ENCODE results near the gene TTC21B. TPM values are rescaled to one million over a fixed set of nuclear protein-coding genes. Genes with fewer than 3 reads are reported as not detected.

The TTC21B gene
- total RNA-seq, 4 donors from 2014 or later, result 15.5 to 32.6 (median 17.7) TPM

GRCh38 chr2:165969227-165969626, 15.7 kb upstream of the TTC21B start:
- TF ChIP-seq CTCF (IDR thresholded peaks at IDR 0.05), result no peak
- ATAC-seq (ENCODE audit: low FRiP score) (no peak), DNase-seq (ENCODE audit: low spot score) (no peak)

GRCh38 chr2:165967746-165968145, 14.2 kb upstream of the TTC21B start:
- TF ChIP-seq CTCF (IDR thresholded peaks at IDR 0.05), result no peak
- no peak for ATAC-seq (ENCODE audit: low FRiP score)
- no peak for DNase-seq (ENCODE audit: low spot score)

GRCh38 chr2:165961818-165962217, 8.2 kb upstream of the TTC21B start:
- no peak for TF ChIP-seq CTCF (IDR thresholded peaks at IDR 0.05)
- DNase-seq (ENCODE audit: low spot score) (no peak), ATAC-seq (ENCODE audit: low FRiP score) (no peak)

GRCh38 chr2:165959371-165959770, 5.8 kb upstream of the TTC21B start:
- ATAC-seq (ENCODE audit: low FRiP score) (no peak), DNase-seq (ENCODE audit: low spot score) (no peak)
- no peak for TF ChIP-seq CTCF (IDR thresholded peaks at IDR 0.05)

GRCh38 chr2:165958313-165958960, 4.9 kb upstream of the TTC21B start:
- ATAC-seq (ENCODE audit: low FRiP score) (no peak), DNase-seq (ENCODE audit: low spot score) (no peak)
- no peak for TF ChIP-seq CTCF (IDR thresholded peaks at IDR 0.05)

- ATAC-seq (ENCODE audit: low FRiP score), result no peak
- TF ChIP-seq CTCF (IDR thresholded peaks at IDR 0.05), result no peak
- DNase-seq (ENCODE audit: low spot score), result no peak
These were observed 3.6 kb upstream of the TTC21B start for GRCh38 chr2:165957030-165957675.

- peak; percentile 71 for ATAC-seq (ENCODE audit: low FRiP score)
- TF ChIP-seq CTCF (IDR thresholded peaks at IDR 0.05), result no peak
- DNase-seq (ENCODE audit: low spot score), result no peak
These were observed 296 bp downstream of the TTC21B start for GRCh38 chr2:165953306-165953654.
